HG03565 (cell line): ENCODE measurements around the gene SEC14L1.
"Not testable (repeated sequence)": the region's sequence is repeated elsewhere in the genome, so short reads cannot be mapped to it uniquely, and the experiment has no call there.

Experiments
- ATAC-seq: cut with Tn5 transposase; IDR thresholded peaks from one replicate; pipeline ENCODE4 v1.9.1; 2021; ENCODE audit warnings: mild to moderate bottlenecking, moderate library complexity; ENCODE audit not compliant: unreplicated experiment

Gene SEC14L1

GRCh38 chr17:77231076-77231871 is 90.5 kb downstream of the SEC14L1 start:
- ATAC-seq, result no peak

- no peak for ATAC-seq
Observed at GRCh38 chr17:77233127-77233526, 92.4 kb downstream of the SEC14L1 start.

GRCh38 chr17:77233635-77234334 is 93.0 kb downstream of the SEC14L1 start:
- ATAC-seq, result no peak

- ATAC-seq, result no peak
Observed at GRCh38 chr17:77234695-77235094, 93.9 kb downstream of the SEC14L1 start.

- no peak for ATAC-seq
Observed at GRCh38 chr17:77235370-77235941, 94.7 kb downstream of the SEC14L1 start.

GRCh38 chr17:77237232-77238008 is 96.7 kb downstream of the SEC14L1 start:
- no peak for ATAC-seq

- no peak for ATAC-seq
Observed at GRCh38 chr17:77240976-77241375, 100.2 kb downstream of the SEC14L1 start.

GRCh38 chr17:77242118-77242851 is 101.5 kb downstream of the SEC14L1 start:
- no peak for ATAC-seq

- no peak for ATAC-seq
Observed at GRCh38 chr17:77245162-77245926, 104.6 kb downstream of the SEC14L1 start.

GRCh38 chr17:77246110-77247047 is 105.6 kb downstream of the SEC14L1 start:
- ATAC-seq, result no peak

- no peak for ATAC-seq
Observed at GRCh38 chr17:77247048-77247541, 106.3 kb downstream of the SEC14L1 start.

GRCh38 chr17:77247609-77248008 is 106.8 kb downstream of the SEC14L1 start:
- no peak for ATAC-seq

GRCh38 chr17:77248216-77249114 is 107.7 kb downstream of the SEC14L1 start:
- no peak for ATAC-seq

GRCh38 chr17:77251622-77252183 is 110.9 kb downstream of the SEC14L1 start:
- ATAC-seq, result no peak

- not testable (repeated sequence) for ATAC-seq
Observed at GRCh38 chr17:77252306-77252705, 111.5 kb downstream of the SEC14L1 start.

- no peak for ATAC-seq
Observed at GRCh38 chr17:77253611-77254051, 112.9 kb downstream of the SEC14L1 start.
